ENCODE results near the gene ZNF283. TPM values are rescaled to one million over a fixed set of nuclear protein-coding genes. Genes with fewer than 3 reads are reported as not detected.

ZNF283 gene
- total RNA-seq, 1 donor from 2014 or later: 13.0 TPM

DNA sequence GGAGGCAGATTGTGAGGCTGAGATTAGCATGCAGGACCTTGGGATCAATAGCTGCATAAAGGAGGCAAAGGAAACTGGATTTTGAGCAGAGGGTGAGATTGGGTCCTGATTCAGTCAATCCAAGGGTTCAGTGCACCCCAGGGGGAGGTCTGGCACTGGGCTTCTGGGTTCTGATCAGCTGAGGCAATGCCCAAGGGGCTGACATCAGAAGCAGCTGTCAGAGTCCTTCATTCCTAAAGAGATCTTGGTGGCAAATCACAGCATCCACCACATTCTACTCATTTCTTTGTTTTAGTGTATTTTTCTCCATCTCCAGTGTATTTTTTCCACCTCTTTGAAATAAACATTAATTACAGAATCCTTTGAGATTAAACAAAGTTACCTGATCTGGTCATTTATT, 19.5 kb upstream of the ZNF283 start:
- Mint-ChIP-seq H3K9me3 (ENCODE audit: unreplicated experiment) (no peaks in the 10 kb centered on the region), H3K27me3 (ENCODE audit: unreplicated experiment) (no peaks in the 10 kb centered on the region), H3K27ac (ENCODE audit: unreplicated experiment) (no peak overlapping the region), H3K36me3 (ENCODE audit: unreplicated experiment) (no peaks in the 10 kb centered on the region), H3K4me3 (ENCODE audit: unreplicated experiment) (no peak overlapping the region), H3K4me1 (ENCODE audit: low read depth, unreplicated experiment) (no peaks in the 10 kb centered on the region)
- TF ChIP-seq, protein P1, sequence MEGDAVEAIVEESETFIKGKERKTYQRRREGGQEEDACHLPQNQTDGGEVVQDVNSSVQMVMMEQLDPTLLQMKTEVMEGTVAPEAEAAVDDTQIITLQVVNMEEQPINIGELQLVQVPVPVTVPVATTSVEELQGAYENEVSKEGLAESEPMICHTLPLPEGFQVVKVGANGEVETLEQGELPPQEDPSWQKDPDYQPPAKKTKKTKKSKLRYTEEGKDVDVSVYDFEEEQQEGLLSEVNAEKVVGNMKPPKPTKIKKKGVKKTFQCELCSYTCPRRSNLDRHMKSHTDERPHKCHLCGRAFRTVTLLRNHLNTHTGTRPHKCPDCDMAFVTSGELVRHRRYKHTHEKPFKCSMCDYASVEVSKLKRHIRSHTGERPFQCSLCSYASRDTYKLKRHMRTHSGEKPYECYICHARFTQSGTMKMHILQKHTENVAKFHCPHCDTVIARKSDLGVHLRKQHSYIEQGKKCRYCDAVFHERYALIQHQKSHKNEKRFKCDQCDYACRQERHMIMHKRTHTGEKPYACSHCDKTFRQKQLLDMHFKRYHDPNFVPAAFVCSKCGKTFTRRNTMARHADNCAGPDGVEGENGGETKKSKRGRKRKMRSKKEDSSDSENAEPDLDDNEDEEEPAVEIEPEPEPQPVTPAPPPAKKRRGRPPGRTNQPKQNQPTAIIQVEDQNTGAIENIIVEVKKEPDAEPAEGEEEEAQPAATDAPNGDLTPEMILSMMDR (IDR thresholded peaks at IDR 0.05; ENCODE audit: partially characterized antibody, unreplicated experiment): no peak
- no peak for DNase-seq

DNA sequence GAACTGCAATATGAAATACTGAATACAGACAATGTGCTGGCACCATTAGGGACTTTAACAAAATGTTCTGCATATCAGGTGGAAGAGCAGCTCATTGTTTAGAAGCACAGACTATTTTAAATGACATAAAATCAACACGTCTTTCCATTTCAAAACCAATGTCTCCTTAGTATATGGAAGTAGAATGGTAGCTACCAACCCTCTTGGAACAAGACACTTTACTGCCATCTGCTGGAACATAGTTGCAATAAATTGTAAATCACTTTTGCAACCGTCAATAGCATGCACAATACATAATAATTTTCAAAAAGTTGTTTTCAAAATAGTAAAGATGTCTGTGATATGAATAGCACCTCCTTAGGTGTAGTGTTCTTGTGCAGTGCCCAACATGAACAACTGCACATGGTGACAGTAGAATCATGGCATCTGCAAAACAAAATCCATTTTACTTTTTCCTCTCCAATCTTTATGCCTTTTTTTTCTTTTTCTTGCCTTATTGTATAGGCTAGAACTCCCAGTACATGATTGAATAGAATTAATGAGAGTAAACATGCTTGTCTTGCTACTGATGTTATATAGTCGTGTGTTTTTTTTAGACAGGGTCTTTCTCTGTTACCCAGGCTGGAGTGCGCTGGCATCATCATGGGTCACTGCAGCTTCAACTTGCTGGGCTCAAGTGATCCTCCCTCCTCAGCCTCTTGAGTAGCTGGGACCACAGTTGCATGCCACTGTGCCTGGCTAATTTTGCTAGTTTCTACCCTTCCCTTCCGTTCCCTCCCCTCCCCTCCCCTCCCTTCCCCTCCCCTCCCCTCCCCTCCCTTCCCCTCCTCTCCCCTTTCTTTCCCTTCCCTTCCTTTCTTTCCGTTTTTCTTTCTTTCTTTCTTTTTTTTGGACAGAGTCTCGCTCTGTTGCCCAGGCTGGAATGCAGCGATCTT, 17.1 kb upstream of the ZNF283 start:
- Mint-ChIP-seq H3K4me3 (ENCODE audit: unreplicated experiment) (no peak overlapping the region), H3K36me3 (ENCODE audit: unreplicated experiment) (no peaks in the 10 kb centered on the region), H3K27ac (ENCODE audit: unreplicated experiment) (no peak overlapping the region), H3K4me1 (ENCODE audit: low read depth, unreplicated experiment) (no peaks in the 10 kb centered on the region), H3K27me3 (ENCODE audit: unreplicated experiment) (no peaks in the 10 kb centered on the region), H3K9me3 (ENCODE audit: unreplicated experiment) (no peaks in the 10 kb centered on the region)
- TF ChIP-seq, protein P1 (IDR thresholded peaks at IDR 0.05; ENCODE audit: partially characterized antibody, unreplicated experiment): peak; percentile 59
- DNase-seq: no peak

DNA sequence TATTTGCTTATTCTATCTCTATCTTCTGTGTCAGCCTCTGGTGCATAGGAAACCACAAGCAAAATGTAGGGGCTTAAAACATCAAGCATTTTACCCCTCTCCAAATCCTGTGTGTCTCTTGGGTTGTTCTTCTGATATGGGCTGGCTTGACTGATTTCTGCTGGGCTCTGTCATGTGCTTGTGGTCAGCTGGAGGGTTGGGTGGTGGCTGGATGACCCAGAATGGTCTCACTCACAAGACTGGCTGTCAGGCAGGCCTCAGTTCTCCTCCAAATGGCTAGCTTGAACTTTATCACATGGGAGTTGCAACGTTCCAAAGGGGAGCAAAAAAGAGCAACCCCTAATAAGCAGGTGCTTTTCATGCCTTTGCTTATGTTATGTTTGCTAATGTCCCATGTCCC, 15.3 kb upstream of the ZNF283 start:
- Mint-ChIP-seq H3K4me3 (ENCODE audit: unreplicated experiment) (no peak overlapping the region), H3K9me3 (ENCODE audit: unreplicated experiment) (no peaks in the 10 kb centered on the region), H3K36me3 (ENCODE audit: unreplicated experiment) (no peaks in the 10 kb centered on the region), H3K27me3 (ENCODE audit: unreplicated experiment) (no peaks in the 10 kb centered on the region), H3K4me1 (ENCODE audit: low read depth, unreplicated experiment) (no peaks in the 10 kb centered on the region), H3K27ac (ENCODE audit: unreplicated experiment) (no peak overlapping the region)
- no peak for DNase-seq
- TF ChIP-seq, protein P1 (IDR thresholded peaks at IDR 0.05; ENCODE audit: partially characterized antibody, unreplicated experiment): no peak

DNA sequence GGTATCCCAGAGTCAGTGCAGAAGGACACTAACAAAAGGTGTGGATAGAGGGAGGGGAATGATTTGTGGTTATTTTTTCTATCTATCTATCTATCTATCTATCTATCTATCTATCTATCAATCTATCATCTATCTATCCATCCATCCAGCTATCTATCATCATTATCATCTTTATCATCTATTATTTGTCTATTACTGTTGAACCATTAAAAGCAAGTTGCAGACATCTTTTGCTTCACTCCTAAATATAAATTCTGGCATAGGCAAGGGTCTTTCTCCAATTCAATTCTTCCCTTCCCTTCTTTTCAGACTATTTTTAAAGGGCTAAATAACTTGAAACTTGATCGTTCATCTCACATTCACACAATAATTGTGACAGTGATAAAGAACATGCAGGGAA, 14.9 kb upstream of the ZNF283 start:
- no peak for DNase-seq
- H3K27ac Mint-ChIP-seq (ENCODE audit: unreplicated experiment): no peak overlapping the region
- H3K4me1 Mint-ChIP-seq (ENCODE audit: low read depth, unreplicated experiment): no peaks in the 10 kb centered on the region
- TF ChIP-seq, protein P1 (IDR thresholded peaks at IDR 0.05; ENCODE audit: partially characterized antibody, unreplicated experiment): no peak
- H3K36me3 Mint-ChIP-seq (ENCODE audit: unreplicated experiment): no peaks in the 10 kb centered on the region
- H3K27me3 Mint-ChIP-seq (ENCODE audit: unreplicated experiment): no peaks in the 10 kb centered on the region
- no peaks in the 10 kb centered on the region for H3K9me3 Mint-ChIP-seq (ENCODE audit: unreplicated experiment)
- no peak overlapping the region for H3K4me3 Mint-ChIP-seq (ENCODE audit: unreplicated experiment)

DNA sequence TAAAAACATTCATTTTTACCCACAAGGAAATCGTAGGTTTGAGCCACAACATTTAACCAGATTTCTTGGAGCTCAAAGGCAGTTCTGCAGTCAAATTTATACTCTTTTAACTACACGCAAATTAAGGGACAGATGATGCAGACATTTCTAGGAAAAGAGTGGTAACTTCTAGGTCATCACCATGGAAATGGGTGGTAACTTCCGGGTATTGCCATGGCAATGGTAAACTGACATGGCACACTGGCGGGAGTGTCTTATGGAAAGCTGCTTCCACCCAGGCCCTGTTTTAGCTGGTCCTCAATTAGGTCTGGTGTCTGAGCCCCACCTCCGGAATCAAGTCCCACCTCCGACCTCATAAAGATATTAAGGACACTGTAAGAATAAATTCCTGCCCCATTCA, 14.4 kb upstream of the ZNF283 start:
- H3K4me1 Mint-ChIP-seq (ENCODE audit: low read depth, unreplicated experiment): no peaks in the 10 kb centered on the region
- H3K9me3 Mint-ChIP-seq (ENCODE audit: unreplicated experiment): no peaks in the 10 kb centered on the region
- H3K27me3 Mint-ChIP-seq (ENCODE audit: unreplicated experiment): no peaks in the 10 kb centered on the region
- TF ChIP-seq, protein P1 (IDR thresholded peaks at IDR 0.05; ENCODE audit: partially characterized antibody, unreplicated experiment): no peak
- H3K36me3 Mint-ChIP-seq (ENCODE audit: unreplicated experiment): no peaks in the 10 kb centered on the region
- no peak overlapping the region for H3K4me3 Mint-ChIP-seq (ENCODE audit: unreplicated experiment)
- no peak overlapping the region for H3K27ac Mint-ChIP-seq (ENCODE audit: unreplicated experiment)
- no peak for DNase-seq
